GM03348 (cell line): ENCODE results near the gene TMEM175.
"Not testable (repeated sequence)": the region's sequence is repeated elsewhere in the genome, so short reads cannot be mapped to it uniquely, and the experiment has no call there.

Source experiments
- DNase-seq: peaks from one replicate; pipeline ENCODE4 v3.0.0; 2012; ENCODE audit warnings: low spot score

The TMEM175 gene

GRCh38 chr4:970854-971520 is 38.7 kb downstream of the TMEM175 start:
- DNase-seq, result no peak

GRCh38 chr4:971666-972500 is 39.6 kb downstream of the TMEM175 start:
- no peak for DNase-seq

GRCh38 chr4:972651-973424 is 40.6 kb downstream of the TMEM175 start:
- DNase-seq, result peak; percentile 74

- DNase-seq, result peak; percentile 100
Observed at GRCh38 chr4:973431-974397, 41.5 kb downstream of the TMEM175 start, which contains the start of gene DGKQ. Gene DGKQ (minus strand): TSS chr4:973569. CDS start chr4:973482, 87 bp downstream.

- DNase-seq, result no peak
Observed at GRCh38 chr4:974668-975067, 42.4 kb downstream of the TMEM175 start.

- DNase-seq, result not testable (repeated sequence)
Observed at GRCh38 chr4:976016-976415, 43.8 kb downstream of the TMEM175 start.

- DNase-seq, result peak; percentile 60
Observed at GRCh38 chr4:978957-979701, 46.9 kb downstream of the TMEM175 start.

GRCh38 chr4:982291-982690 is 50.0 kb downstream of the TMEM175 start:
- DNase-seq, result no peak

- DNase-seq, result no peak
Observed at GRCh38 chr4:982814-983213, 50.6 kb downstream of the TMEM175 start.

GRCh38 chr4:984336-985054 is 52.2 kb downstream of the TMEM175 start:
- DNase-seq, result no peak

- DNase-seq, result peak; percentile 80
Observed at GRCh38 chr4:985123-985830, 53.0 kb downstream of the TMEM175 start.

- DNase-seq, result no peak
Observed at GRCh38 chr4:986428-986878, 54.2 kb downstream of the TMEM175 start.

GRCh38 chr4:986879-987623 is 54.8 kb downstream of the TMEM175 start, which contains the start of gene IDUA:
Gene IDUA (plus strand): TSS chr4:987044. CDS start chr4:987085, 41 bp downstream.
- peak; percentile 96 for DNase-seq

- DNase-seq, result peak; percentile 76
Observed at GRCh38 chr4:987624-988513, 55.6 kb downstream of the TMEM175 start.

GRCh38 chr4:988726-989721 is 56.8 kb downstream of the TMEM175 start:
- DNase-seq, result no peak
